ENCODE data around the gene PROK1. TPM values are rescaled to one million over a fixed set of nuclear protein-coding genes. Genes with fewer than 3 reads are reported as not detected.

PROK1 gene
- total RNA-seq, 1 experiment from 2014 or later: not detected

- peaks cover 49% of the 10 kb centered on the region for H3K27me3 ChIP-seq (replicated peaks; ENCODE audit: insufficient read depth, low read depth, low read length, poor library complexity)
- BruUV-seq (replicated peaks): no TSS peak
- H3K27ac ChIP-seq (ENCODE audit: low read depth, low read length, poor library complexity, severe bottlenecking): no peak overlapping the region
- ChIA-PET CTCF (no interaction called here), POLR2A (ENCODE audit: low non-redundant PET) (no interaction called here)
- no peaks in the 10 kb centered on the region for H3K9me3 ChIP-seq (ENCODE audit: low read depth, low read length, poor library complexity, severe bottlenecking)
- no peak for DNase-seq (ENCODE audit: low spot score)
- H3K4me3 ChIP-seq (ENCODE audit: low read depth, low read length, poor library complexity, severe bottlenecking): no peak overlapping the region
- H3K36me3 ChIP-seq (ENCODE audit: insufficient read depth, low read length, poor library complexity, severe bottlenecking): no peaks in the 10 kb centered on the region
- intact Hi-C loops (cut with micrococcal nuclease; ENCODE audit: unreplicated experiment): no loop called here
- TF ChIP-seq CTCF (conservative IDR thresholded peaks at IDR 0.05; ENCODE audit: low read depth, low read length) (no peak), EZH2 (IDR thresholded peaks at IDR 0.05; ENCODE audit: borderline replicate concordance, low read depth, low read length, poor library complexity, severe bottlenecking) (no peak)
- H3K4me1 ChIP-seq (ENCODE audit: insufficient read depth, low read length, poor library complexity, severe bottlenecking): no peaks in the 10 kb centered on the region
Observed at GRCh38 chr1:110453829-110454228, 2.9 kb downstream of the PROK1 start.

- no peak overlapping the region for H3K27ac ChIP-seq (ENCODE audit: low read depth, low read length, poor library complexity, severe bottlenecking)
- H3K9me3 ChIP-seq (ENCODE audit: low read depth, low read length, poor library complexity, severe bottlenecking): no peaks in the 10 kb centered on the region
- no peaks in the 10 kb centered on the region for H3K4me1 ChIP-seq (ENCODE audit: insufficient read depth, low read length, poor library complexity, severe bottlenecking)
- H3K27me3 ChIP-seq (replicated peaks; ENCODE audit: insufficient read depth, low read depth, low read length, poor library complexity): peaks cover 45% of the 10 kb centered on the region
- CTCF ChIA-PET: no interaction called here
- intact Hi-C loops (cut with micrococcal nuclease; ENCODE audit: unreplicated experiment): no loop called here
- POLR2A ChIA-PET (ENCODE audit: low non-redundant PET): no interaction called here
- DNase-seq (ENCODE audit: low spot score): no peak
- TF ChIP-seq CTCF (conservative IDR thresholded peaks at IDR 0.05; ENCODE audit: low read depth, low read length): no peak
- TF ChIP-seq EZH2 (IDR thresholded peaks at IDR 0.05; ENCODE audit: borderline replicate concordance, low read depth, low read length, poor library complexity, severe bottlenecking): no peak
- no peak overlapping the region for H3K4me3 ChIP-seq (ENCODE audit: low read depth, low read length, poor library complexity, severe bottlenecking)
- H3K36me3 ChIP-seq (ENCODE audit: insufficient read depth, low read length, poor library complexity, severe bottlenecking): no peaks in the 10 kb centered on the region
- no TSS peak for BruUV-seq (replicated peaks)
Observed at GRCh38 chr1:110454328-110454727, 3.4 kb downstream of the PROK1 start.

GRCh38 chr1:110455151-110455550 is 4.2 kb downstream of the PROK1 start:
- H3K9me3 ChIP-seq (ENCODE audit: low read depth, low read length, poor library complexity, severe bottlenecking): no peaks in the 10 kb centered on the region
- no TSS peak for BruUV-seq (replicated peaks)
- POLR2A ChIA-PET (ENCODE audit: low non-redundant PET): no interaction called here
- TF ChIP-seq CTCF (conservative IDR thresholded peaks at IDR 0.05; ENCODE audit: low read depth, low read length): no peak
- no peak for TF ChIP-seq EZH2 (IDR thresholded peaks at IDR 0.05; ENCODE audit: borderline replicate concordance, low read depth, low read length, poor library complexity, severe bottlenecking)
- H3K4me1 ChIP-seq (ENCODE audit: insufficient read depth, low read length, poor library complexity, severe bottlenecking): no peaks in the 10 kb centered on the region
- CTCF ChIA-PET: no interaction called here
- no peak for DNase-seq (ENCODE audit: low spot score)
- no peaks in the 10 kb centered on the region for H3K36me3 ChIP-seq (ENCODE audit: insufficient read depth, low read length, poor library complexity, severe bottlenecking)
- H3K27ac ChIP-seq (ENCODE audit: low read depth, low read length, poor library complexity, severe bottlenecking): no peak overlapping the region
- intact Hi-C loops (cut with micrococcal nuclease; ENCODE audit: unreplicated experiment): no loop called here
- H3K27me3 ChIP-seq (replicated peaks; ENCODE audit: insufficient read depth, low read depth, low read length, poor library complexity): peaks cover 37% of the 10 kb centered on the region
- H3K4me3 ChIP-seq (ENCODE audit: low read depth, low read length, poor library complexity, severe bottlenecking): no peak overlapping the region

Data from A673 (cell line).